Activated naive CD8-positive, alpha-beta T cell treated with anti-CD3 and anti-CD28 coated beads, Interleukin-2, amount 50 U/mL, for 16 hours (primary cell): ENCODE data around the gene CIDEC.

ENCODE experiments used
- DNase-seq: peaks from one replicate; pipeline ENCODE4 v3.0.0-alpha.2; 2020; ENCODE audit warnings: low read depth, low spot score

CIDEC gene

GRCh38 chr3:9879830-9880549, at the start of gene CIDEC:
CIDEC (minus strand) TSS chr3:9880253; CDS start chr3:9878486, 1,767 bp downstream.
- DNase-seq, result no peak

GRCh38 chr3:9928158-9928557, 48.1 kb upstream of the CIDEC start:
- no peak for DNase-seq

- no peak for DNase-seq
These were observed 38.4 kb upstream of the CIDEC start for GRCh38 chr3:9918261-9919038.

GRCh38 chr3:9917820-9918219, 37.8 kb upstream of the CIDEC start:
- DNase-seq, result no peak

GRCh38 chr3:9916734-9917680, 37.0 kb upstream of the CIDEC start, which contains the start of gene IL17RC:
IL17RC (plus strand) TSS chr3:9917098; CDS start chr3:9917316, 218 bp downstream.
- no peak for DNase-seq

- no peak for DNase-seq
These were observed 36.3 kb upstream of the CIDEC start for GRCh38 chr3:9916346-9916733.

- no peak for DNase-seq
These were observed 35.4 kb upstream of the CIDEC start for GRCh38 chr3:9915254-9916141.

GRCh38 chr3:9914559-9915253, 34.7 kb upstream of the CIDEC start:
- no peak for DNase-seq

- no peak for DNase-seq
These were observed 34.0 kb upstream of the CIDEC start for GRCh38 chr3:9914011-9914410.

GRCh38 chr3:9913601-9914000, 33.5 kb upstream of the CIDEC start:
- DNase-seq, result no peak

- no peak for DNase-seq
These were observed 32.4 kb upstream of the CIDEC start for GRCh38 chr3:9912294-9912935.

- no peak for DNase-seq
These were observed 31.8 kb upstream of the CIDEC start for GRCh38 chr3:9911863-9912262.

- no peak for DNase-seq
These were observed 29.4 kb upstream of the CIDEC start for GRCh38 chr3:9909221-9910013.

- no peak for DNase-seq
These were observed 28.2 kb upstream of the CIDEC start for GRCh38 chr3:9908286-9908685.

- no peak for DNase-seq
These were observed 26.4 kb upstream of the CIDEC start for GRCh38 chr3:9906480-9906879.

- no peak for DNase-seq
These were observed 23.9 kb upstream of the CIDEC start for GRCh38 chr3:9903904-9904303.

GRCh38 chr3:9903238-9903624, 23.2 kb upstream of the CIDEC start:
- no peak for DNase-seq

GRCh38 chr3:9902372-9903237, 22.6 kb upstream of the CIDEC start, which contains the start of gene IL17RE:
IL17RE (plus strand) TSS chr3:9902848; CDS start chr3:9902933, 85 bp downstream.
- no peak for DNase-seq
